ENCODE measurements around the gene STK16. TPM values are rescaled to one million over a fixed set of nuclear protein-coding genes. Genes with fewer than 3 reads are reported as not detected.

The STK16 gene
- total RNA-seq, 1 donor from 2014 or later, result 16.4 TPM

DNA sequence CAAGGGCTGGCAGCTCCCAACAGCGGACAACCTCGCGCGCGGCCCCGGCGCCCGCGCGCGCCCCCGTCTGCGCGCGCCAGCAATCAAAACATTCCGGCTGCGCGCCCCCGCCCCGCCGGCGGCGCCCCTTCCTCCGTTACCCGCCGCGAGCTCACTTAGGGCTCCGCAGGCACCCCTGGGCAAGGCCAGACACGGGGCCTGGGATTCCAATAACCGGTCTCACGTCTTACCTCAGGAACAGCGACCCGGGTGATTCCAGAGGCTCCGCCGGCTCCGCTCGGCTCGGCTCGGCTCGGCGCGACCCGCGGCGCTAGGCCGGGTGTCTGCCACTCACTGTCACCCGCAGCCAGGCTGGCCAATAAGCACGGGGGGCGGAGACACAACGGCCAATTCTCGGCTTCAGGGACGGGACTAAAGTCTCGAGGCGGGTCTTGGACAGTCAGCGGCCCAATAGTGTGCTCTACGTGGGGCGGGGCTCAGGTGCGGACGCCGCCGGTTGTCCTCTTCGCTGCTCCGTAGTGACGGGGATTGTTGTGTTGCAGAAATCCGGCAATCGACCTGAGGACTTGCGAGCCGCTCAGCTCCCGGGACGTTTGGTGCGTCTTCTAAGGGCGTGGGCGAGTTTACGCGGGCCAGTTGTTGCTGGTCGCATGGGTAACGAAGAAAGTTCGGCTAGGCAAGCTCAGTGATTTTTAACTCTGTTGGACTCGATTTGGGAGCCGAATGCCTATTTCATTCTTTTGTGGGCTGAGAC is 15.8 kb upstream of the STK16 start, which contains the start of the genes ANKZF1 and ATG9A:
Gene ANKZF1 (plus strand): TSS at position 502 of the 754 bp plus-strand sequence. CDS start 452 bp downstream, outside the sequence.
Gene ATG9A (minus strand): TSS at position 332 of the 754 bp plus-strand sequence. CDS start 1,612 bp downstream, outside the sequence.
- peak; percentile 99 for DNase-seq
- intact Hi-C loops (cut with micrococcal nuclease), result loop anchor here (10.0 kb wide), 1 partner anchor 65 kb away; no protein-coding TSS in a partner anchor
- ATAC-seq, result peak; percentile 99

DNA sequence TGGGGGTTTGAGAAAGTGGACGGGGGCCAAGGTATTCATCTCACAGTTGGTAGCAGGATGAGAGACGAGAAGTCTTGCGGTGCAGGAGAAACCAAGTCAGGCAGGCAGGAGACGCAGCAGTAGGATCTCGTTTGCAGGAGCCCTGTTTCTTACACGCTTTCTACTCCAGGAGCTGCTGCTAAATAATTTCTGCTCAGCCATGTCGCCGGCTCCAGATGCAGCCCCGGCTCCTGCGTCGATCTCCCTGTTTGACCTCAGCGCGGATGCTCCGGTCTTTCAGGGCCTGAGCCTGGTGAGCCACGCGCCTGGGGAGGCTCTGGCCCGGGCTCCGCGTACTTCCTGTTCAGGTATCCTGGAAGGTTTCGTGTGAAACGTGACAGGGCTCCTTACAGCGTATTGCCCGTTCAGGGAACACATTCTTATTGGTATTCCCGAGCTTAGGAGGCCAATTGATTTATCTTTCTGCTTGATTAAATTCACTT is 15.2 kb upstream of the STK16 start:
- intact Hi-C loops (cut with micrococcal nuclease), result loop anchor here (10.0 kb wide), 1 partner anchor 65 kb away; no protein-coding TSS in a partner anchor
- DNase-seq (peak; percentile 59), ATAC-seq (peak; percentile 8)

DNA sequence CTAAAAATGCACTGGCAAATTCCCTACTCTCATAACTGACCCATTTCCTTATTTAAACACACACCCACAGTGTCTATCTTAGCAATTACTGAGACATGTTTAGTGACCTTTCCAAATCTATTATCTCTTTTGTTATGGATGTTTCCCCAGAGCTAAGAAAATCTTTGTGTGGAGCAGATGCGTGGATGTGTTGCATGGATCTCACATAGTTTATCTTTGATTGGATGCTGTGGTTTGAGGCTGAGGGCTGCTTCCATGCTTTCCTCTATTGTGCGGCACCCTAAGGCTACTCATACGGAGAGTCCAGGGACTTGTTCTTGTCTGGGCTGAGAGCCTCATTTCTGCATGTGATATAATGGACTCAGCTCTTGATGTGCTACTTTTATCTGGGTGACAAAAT is 10.9 kb upstream of the STK16 start:
- no peak for DNase-seq
- intact Hi-C loops (cut with micrococcal nuclease), result loop anchor here (10.0 kb wide), 1 partner anchor 60 kb away; no protein-coding TSS in a partner anchor
- no peak for ATAC-seq

DNA sequence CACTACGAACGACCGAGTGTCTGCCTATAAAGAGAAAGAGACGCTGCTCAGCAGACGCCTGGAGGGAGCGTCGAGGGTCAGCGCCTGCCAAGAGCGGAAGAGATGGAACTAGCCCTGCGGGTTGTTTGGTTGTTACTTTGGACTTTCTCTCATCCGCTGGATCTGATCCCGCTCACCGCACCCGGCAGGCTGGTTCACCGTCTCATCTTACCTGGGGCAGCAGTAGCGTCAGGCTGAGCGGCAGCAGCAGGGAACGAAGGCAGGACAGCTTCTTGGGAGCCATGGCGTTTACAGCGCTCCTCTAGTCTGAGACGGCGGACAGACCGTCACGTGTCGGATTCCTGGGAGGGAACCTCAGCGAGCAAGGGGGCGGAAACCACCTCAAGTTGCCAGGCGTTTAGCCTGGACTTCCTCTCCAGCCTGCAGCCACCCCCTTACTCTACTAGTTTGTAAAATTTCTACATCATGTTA is 2.0 kb upstream of the STK16 start:
- peak; percentile 52 for DNase-seq
- intact Hi-C loops (cut with micrococcal nuclease), result no loop called here
- ATAC-seq, result no peak

DNA sequence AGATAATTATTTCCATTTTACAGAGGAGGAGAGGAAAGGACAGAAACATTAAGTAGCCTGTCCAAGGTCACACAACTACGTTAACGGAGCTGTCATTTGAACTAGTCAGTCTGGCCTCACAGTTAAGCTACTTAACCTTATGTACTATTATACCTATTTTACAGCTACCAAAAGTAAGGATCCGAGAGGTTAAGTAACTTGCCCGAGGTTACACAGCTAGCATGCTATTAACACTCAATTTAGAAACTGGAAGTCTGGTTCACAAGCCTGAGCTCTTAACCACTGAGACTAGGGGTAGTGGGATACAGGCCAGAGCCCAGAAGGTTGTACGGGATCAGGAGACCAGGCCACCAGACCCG is 511 bp upstream of the STK16 start:
- ATAC-seq (no peak), DNase-seq (no peak)
- intact Hi-C loops (cut with micrococcal nuclease), result no loop called here

DNA sequence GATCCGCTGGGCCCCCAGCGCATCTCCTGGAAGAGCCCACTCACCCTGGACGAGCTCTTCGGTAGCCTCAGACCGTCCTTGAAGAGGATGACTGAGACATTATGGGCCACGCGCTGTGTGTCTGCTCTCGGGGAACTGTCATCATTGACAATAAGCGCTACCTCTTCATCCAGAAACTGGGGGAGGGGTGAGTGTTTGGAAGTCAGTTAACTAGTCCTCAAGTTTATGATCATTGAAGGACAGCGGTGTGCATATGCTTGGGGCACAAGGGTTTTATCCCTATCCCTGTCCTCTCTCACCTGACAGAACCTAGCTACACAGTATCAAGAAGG is 586 bp downstream of the STK16 start:
- intact Hi-C loops (cut with micrococcal nuclease), result no loop called here
- ATAC-seq (no peak), DNase-seq (no peak)

DNA sequence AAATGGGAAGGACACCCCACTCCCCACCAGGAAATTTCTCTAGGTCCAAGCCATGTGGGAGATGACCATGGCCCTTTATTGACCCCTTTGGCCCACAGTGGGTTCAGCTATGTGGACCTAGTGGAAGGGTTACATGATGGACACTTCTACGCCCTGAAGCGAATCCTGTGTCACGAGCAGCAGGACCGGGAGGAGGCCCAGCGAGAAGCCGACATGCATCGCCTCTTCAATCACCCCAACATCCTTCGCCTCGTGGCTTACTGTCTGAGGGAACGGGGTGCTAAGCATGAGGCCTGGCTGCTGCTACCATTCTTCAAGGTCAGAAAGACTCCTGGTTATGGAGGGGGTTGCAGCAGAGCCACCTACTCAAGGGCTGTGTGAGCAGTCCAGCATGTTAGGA is 1.3 kb downstream of the STK16 start:
- DNase-seq (no peak), ATAC-seq (no peak)
- intact Hi-C loops (cut with micrococcal nuclease), result no loop called here

DNA sequence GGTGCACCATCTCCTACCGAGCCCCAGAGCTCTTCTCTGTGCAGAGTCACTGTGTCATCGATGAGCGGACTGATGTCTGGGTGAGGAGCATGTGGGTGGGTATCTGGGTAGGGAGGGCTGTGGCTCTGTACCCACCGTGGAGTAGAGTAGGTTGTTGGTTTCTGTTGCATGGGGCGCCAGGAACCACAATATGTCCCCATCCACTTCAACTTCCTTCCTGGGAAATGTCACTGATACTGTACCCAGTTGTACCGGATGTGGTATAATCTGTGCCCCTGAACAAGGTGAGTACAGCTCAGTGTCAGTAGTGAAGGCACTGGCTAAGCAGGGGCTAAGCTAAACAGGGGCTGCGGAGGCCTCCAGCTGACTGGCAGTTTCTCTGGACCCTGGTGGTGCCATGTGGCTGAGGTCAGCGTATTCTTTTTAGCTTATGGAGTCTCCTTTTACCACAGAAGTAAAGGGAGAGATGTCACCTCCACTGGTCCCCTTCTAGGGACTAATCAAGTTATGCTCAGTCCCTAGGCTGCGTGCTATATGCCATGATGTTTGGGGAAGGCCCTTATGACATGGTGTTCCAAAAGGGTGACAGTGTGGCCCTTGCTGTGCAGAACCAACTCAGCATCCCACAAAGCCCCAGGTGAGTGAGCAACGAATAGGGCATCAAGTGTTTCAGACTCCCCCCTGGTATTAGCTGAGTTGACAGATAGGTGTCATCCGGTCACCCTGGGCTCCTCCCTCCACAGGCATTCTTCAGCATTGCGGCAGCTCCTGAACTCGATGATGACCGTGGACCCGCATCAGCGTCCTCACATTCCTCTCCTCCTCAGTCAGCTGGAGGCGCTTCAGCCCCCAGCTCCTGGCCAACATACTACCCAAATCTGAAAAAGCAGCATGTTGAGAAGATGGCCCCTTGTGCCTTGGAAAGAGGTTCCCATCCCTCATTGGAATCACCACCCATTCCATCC is 2.7 kb downstream of the STK16 start:
- intact Hi-C loops (cut with micrococcal nuclease), result no loop called here
- ATAC-seq, result no peak
- no peak for DNase-seq

DNA sequence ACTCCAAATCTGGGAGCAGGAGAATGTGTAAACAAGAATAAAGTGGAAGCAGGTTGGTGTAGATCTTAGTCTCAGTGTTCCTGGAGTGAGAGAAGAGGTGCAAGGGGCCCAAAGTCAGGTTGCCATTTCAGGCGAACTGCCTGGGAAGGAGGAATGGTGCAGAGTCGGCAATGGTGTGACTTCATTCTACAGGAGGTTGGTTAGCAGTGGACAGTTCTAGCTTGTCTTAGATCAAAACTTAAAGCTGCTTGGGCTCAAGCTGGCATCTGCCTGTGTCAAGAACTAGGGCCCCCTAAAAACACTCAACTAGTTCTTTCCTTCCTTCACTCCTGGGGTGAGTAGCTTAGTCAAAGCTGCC is 3.5 kb downstream of the STK16 start:
- no peak for DNase-seq
- ATAC-seq, result no peak
- intact Hi-C loops (cut with micrococcal nuclease), result no loop called here

DNA sequence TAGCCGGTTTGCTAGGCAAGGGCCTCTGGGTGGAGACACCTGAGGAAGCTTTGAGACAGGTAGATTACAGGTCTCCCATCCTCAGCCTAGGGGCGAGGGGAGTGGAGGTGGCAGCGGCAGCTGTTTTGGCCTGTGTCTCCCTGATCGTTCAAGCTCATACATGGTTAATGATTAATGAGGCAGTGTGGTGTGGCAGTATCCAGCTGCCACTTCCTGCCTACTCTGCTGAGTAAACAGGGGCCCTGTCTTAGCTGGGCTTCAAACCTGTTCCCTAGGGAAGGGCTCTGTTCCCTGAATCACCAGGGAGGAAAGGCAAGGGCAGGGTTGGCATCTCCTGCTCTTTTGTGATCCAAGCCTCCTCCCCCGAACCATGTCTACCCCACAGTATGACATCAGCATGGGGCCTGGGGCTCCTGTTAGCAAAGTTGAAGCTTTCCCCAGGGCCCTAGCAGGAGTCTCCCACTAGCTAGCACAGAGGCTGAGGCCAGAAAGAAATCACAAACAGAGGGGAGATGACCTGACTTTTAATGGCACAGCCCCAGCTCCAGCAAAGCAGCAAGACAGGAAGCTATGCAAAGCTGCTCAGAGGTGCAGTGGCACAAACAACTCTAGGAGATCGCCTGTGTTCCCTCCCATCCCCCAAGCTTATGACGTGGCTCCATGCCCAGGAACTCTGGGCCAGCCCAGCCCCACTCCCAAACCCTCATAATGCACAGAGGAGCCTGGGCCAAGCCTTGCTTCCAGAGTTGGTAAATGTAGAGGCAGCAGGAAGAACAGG is 4.1 kb downstream of the STK16 start:
- DNase-seq, result peak; percentile 76
- intact Hi-C loops (cut with micrococcal nuclease), result no loop called here
- peak; percentile 45 for ATAC-seq

DNA sequence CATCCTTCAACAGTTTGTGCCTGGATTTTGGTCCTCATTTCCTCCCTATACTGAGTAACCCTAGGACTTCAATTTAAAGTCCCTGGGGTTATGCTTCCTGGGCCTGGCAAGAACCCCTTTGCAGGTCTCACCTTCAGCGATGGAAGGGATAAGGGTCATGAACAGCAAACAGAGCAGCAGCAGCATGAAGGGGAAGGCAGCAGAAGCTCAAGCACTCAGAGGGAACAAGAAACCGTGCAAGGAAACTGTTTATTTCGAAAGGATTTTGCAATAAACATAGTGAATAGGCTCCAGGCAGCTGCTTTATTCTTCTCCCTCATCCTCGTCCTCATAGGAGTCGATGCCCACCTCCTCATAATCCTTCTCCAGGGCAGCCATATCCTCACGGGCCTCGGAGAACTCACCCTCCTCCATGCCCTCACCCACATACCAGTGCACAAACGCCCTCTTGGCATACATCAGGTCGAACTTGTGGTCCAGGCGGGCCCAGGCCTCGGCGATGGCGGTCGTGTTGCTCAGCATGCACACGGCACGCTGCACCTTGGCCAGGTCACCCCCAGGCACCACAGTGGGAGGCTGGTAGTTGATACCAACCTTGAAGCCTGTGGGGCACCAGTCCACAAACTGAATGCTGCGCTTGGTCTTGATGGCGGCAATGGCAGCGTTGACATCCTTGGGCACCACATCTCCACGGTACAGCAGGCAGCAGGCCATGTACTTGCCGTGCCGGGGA is 4.9 kb downstream of the STK16 start:
- DNase-seq (no peak), ATAC-seq (no peak)
- intact Hi-C loops (cut with micrococcal nuclease), result no loop called here

DNA sequence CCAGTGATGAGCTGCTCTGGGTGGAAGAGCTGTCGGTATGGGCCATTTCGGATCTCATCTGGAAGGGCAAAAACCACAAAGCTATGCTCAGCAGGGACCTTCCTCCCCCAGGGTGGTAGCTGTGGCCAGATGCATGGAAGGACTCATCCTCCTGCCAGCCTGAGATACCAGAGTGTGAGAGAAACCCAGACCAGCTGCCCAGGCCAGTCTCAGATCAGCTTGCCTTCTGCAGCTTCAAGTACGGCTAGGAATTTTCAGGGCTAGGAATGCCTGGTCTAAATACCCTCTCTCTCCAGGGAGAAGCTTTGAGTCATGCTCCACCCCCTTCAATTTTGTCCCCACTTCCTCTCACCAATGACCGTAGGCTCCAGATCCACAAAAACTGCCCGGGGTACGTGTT is 6.4 kb downstream of the STK16 start:
- intact Hi-C loops (cut with micrococcal nuclease), result no loop called here
- no peak for ATAC-seq
- no peak for DNase-seq

DNA sequence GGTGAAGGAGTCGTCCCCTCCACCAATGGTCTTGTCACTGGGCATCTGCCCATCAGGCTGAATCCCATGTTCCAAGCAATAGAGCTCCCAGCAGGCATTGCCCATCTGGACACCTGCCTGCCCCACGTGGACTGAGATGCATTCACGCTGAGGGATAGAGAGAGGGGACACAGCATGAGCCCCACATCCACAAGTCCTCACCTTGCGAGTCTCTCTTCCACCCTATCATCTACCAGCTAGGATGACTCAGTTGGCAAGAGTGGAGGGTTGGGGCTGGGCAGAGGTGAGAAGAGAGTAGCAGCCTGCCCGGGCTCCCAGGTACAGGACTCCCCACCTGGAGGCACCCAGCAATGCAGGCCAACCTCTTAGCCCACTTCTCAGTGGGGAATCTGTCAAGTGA is 6.8 kb downstream of the STK16 start:
- ATAC-seq, result no peak
- intact Hi-C loops (cut with micrococcal nuclease), result no loop called here
- DNase-seq, result no peak

DNA sequence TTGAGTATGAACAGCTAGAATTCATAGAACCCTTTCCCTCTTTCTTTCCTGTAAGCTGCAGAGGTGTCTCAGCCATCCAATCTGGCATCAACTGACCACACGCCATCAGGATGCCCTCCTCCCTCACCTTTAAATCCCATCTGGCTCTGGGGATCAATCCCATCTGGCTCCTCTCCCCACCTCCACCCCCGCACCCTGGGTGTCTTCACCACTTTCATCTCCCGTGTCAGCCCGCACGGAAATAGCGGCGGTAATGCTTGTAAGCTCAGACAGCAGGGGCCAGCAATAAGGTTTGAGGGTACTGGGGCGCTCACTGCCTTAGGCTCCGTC is 7.3 kb downstream of the STK16 start:
- no peak for ATAC-seq
- no peak for DNase-seq
- intact Hi-C loops (cut with micrococcal nuclease), result no loop called here

DNA sequence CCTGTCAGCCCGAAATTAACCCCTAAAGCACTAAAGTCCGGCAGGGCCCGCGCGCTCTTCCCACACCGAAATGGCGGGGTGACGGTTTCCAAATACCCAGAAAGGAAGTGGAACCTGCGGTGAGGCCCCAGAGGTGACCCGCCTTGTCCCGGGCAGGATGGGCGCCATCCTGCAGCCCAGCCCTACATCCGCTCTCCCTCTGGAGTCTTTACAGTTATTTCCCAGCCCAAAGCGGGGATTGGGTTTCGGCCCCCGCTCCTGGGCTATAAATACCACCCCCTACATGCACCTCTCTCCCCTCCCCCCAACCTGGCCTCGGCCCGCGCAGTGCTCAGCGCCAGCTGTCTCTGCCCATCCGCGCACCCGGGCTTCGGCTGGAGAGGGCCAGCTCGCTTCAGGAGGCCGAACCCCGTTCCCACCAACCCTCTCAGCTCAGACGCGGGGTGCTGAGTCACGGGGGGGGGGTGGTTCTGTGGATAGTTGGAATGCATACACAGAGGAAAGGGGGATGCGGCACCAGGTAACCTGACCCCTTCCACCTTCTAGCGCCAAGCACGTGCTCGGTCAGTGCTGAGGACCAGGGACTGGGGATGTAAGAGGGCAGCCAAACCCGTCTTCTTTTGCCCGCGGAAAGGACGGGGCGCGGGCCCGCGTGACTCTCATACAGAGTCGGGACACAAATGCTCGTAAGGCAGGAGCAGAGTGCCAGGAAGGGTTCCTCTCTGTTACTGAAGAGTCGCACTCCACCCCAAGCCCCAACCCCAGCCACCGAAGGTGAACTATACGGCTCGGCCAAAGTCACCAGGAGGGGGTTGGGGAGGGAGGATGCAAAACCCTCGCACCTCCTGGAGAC is 7.8 kb downstream of the STK16 start, which contains the start of gene TUBA4B:
Gene TUBA4B (plus strand): TSS at position 344 of the 853 bp plus-strand sequence. CDS start 165 bp downstream, at position 509.
- ATAC-seq, result peak; percentile 53
- peak; percentile 59 for DNase-seq
- intact Hi-C loops (cut with micrococcal nuclease), result no loop called here

DNA sequence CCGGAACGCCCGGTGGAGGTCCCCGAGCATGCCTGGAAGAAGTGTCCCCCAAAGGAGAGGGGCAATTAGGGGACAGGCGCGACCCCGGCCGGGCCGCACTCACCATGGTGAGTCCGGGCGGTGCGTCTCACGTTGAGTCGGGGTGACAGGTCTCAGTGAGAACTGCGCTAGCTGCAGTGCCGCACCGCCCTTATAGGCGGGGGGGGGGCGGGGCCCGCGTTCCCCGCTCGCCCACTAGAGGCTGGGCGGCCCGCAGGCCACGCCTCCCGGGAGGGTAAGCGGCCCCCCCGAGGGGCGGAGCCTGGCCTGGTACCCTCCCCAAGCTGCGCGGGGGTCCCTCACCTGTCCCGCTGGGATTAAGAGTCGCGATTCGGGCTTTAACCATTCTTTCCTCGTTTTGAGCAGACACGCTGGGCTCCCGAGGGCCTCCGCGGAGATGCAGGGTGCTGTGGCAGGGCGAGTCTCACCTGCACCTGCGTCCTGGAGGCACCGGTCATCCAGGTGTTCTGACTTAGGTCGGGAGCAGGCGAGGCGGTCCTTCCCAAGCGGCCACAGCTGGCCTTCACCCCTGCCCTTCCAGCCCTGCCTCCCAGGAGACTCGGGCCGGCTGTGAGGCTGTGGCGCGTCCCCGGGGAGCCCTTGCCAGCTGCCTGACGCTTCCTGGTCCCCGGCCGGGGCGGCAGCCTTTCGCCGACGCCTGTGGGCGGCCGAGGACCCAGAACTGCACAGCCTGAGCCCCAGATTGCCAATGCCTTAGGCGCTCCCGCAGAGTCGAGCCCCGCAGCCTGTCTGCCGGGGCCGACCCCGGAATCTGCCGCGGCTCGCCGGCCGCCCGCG is 8.7 kb downstream of the STK16 start, which contains the start of gene TUBA4A:
Gene TUBA4A (minus strand): TSS at position 166 of the 837 bp plus-strand sequence. CDS start 60 bp downstream, at position 106.
- intact Hi-C loops (cut with micrococcal nuclease), result no loop called here
- DNase-seq, result peak; percentile 94
- peak; percentile 93 for ATAC-seq
